GM12864 (cell line): ENCODE results near the gene CTAG1B.
"Not testable (repeated sequence)": the region's sequence is repeated elsewhere in the genome, so short reads cannot be mapped to it uniquely, and the experiment has no call there.

Experiments
- DNase-seq: peaks from one replicate; pipeline ENCODE4 v3.0.0-alpha.2; 2011; ENCODE audit warnings: low read depth
- H3K4me3 ChIP-seq: 2 replicates; pipeline ENCODE4 v1.5.1; 2011; ENCODE audit warnings: mild to moderate bottlenecking, low read depth, low read length, control low read depth
- CTCF ChIP-seq: IDR thresholded peaks from 2 replicates; pipeline ENCODE4 v1.5.1; 2011; ENCODE audit warnings: low read depth, mild to moderate bottlenecking, moderate library complexity, low read length, control low read depth, inconsistent platforms; ENCODE audit errors: missing control alignments

Gene CTAG1B

GRCh38 chrX:154649503-154650220 lies 30.6 kb upstream of the CTAG1B start:
- no peak overlapping the region for H3K4me3 ChIP-seq
- TF ChIP-seq CTCF = no peak
- DNase-seq = no peak

- no peak overlapping the region for H3K4me3 ChIP-seq
- no peak for DNase-seq
- no peak for TF ChIP-seq CTCF
Measured at GRCh38 chrX:154648931-154649330, 29.8 kb upstream of the CTAG1B start.

GRCh38 chrX:154645745-154646378 lies 26.8 kb upstream of the CTAG1B start:
- not testable (repeated sequence) for DNase-seq, H3K4me3 ChIP-seq

GRCh38 chrX:154643708-154644107 lies 24.6 kb upstream of the CTAG1B start:
- H3K4me3 ChIP-seq, DNase-seq: not testable (repeated sequence)

GRCh38 chrX:154641740-154642139 lies 22.7 kb upstream of the CTAG1B start:
- not testable (repeated sequence) for DNase-seq

GRCh38 chrX:154633661-154634060 lies 14.6 kb upstream of the CTAG1B start:
- H3K4me3 ChIP-seq, DNase-seq: not testable (repeated sequence)

More at GRCh38 chrX:154641740-154642139, 22.7 kb upstream of the CTAG1B start:
- not testable (repeated sequence) for H3K4me3 ChIP-seq

- H3K4me3 ChIP-seq, DNase-seq: not testable (repeated sequence)
Measured at GRCh38 chrX:154630949-154631348, 11.9 kb upstream of the CTAG1B start.

GRCh38 chrX:154628960-154629359 lies 9.9 kb upstream of the CTAG1B start:
- not testable (repeated sequence) for H3K4me3 ChIP-seq, DNase-seq

GRCh38 chrX:154620767-154621414 lies 1.8 kb upstream of the CTAG1B start:
- DNase-seq, H3K4me3 ChIP-seq: not testable (repeated sequence)

- H3K4me3 ChIP-seq, DNase-seq: not testable (repeated sequence)
Measured at GRCh38 chrX:154613586-154613985, 5.5 kb downstream of the CTAG1B start.

- H3K4me3 ChIP-seq, DNase-seq: not testable (repeated sequence)
Measured at GRCh38 chrX:154611146-154611545, 7.9 kb downstream of the CTAG1B start.

- not testable (repeated sequence) for H3K4me3 ChIP-seq, DNase-seq
Measured at GRCh38 chrX:154608823-154609222, 10.3 kb downstream of the CTAG1B start.

GRCh38 chrX:154607976-154608375 lies 11.1 kb downstream of the CTAG1B start:
- DNase-seq, H3K4me3 ChIP-seq: not testable (repeated sequence)
